RCC 7860 (cell line): ENCODE results near the gene NOTCH1.

Experiments
- DNase-seq: peaks from one replicate; pipeline ENCODE4 v3.0.0-alpha.2; 2015; ENCODE audit warnings: low spot score
- FAIRE-seq: peaks from 2 replicates; lab custom pipeline; 2012; peaks lifted over from hg19 to GRCh38; lab: Jason Lieb, UNC

The NOTCH1 gene

GRCh38 chr9:136507221-136507991 is 38.4 kb downstream of the NOTCH1 start:
- no peak for FAIRE-seq
- DNase-seq: no peak

- DNase-seq (no peak), FAIRE-seq (no peak)
Observed at GRCh38 chr9:136506425-136506824, 39.4 kb downstream of the NOTCH1 start.

GRCh38 chr9:136505406-136506403 is 40.1 kb downstream of the NOTCH1 start:
- FAIRE-seq (no peak), DNase-seq (no peak)

- FAIRE-seq (no peak), DNase-seq (no peak)
Observed at GRCh38 chr9:136504512-136505348, 41.1 kb downstream of the NOTCH1 start.

- DNase-seq (no peak), FAIRE-seq (no peak)
Observed at GRCh38 chr9:136502940-136503550, 42.8 kb downstream of the NOTCH1 start.

- no peak for FAIRE-seq
- DNase-seq: no peak
Observed at GRCh38 chr9:136502196-136502595, 43.7 kb downstream of the NOTCH1 start.

- DNase-seq: no peak
- FAIRE-seq: no peak
Observed at GRCh38 chr9:136501686-136502085, 44.2 kb downstream of the NOTCH1 start.

GRCh38 chr9:136499935-136500910 is 45.6 kb downstream of the NOTCH1 start:
- FAIRE-seq: no peak

GRCh38 chr9:136499071-136499934 is 46.5 kb downstream of the NOTCH1 start:
- DNase-seq (no peak), FAIRE-seq (no peak)

More at GRCh38 chr9:136499935-136500910, 45.6 kb downstream of the NOTCH1 start:
- no peak for DNase-seq

- DNase-seq (no peak), FAIRE-seq (no peak)
Observed at GRCh38 chr9:136497916-136498695, 47.7 kb downstream of the NOTCH1 start.

- FAIRE-seq (no peak), DNase-seq (no peak)
Observed at GRCh38 chr9:136496801-136497620, 48.8 kb downstream of the NOTCH1 start.

- DNase-seq: no peak
Observed at GRCh38 chr9:136496181-136496580, 49.7 kb downstream of the NOTCH1 start.

GRCh38 chr9:136495238-136495800 is 50.5 kb downstream of the NOTCH1 start:
- DNase-seq: no peak
- no peak for FAIRE-seq

More at GRCh38 chr9:136496181-136496580, 49.7 kb downstream of the NOTCH1 start:
- FAIRE-seq: no peak

- FAIRE-seq (no peak), DNase-seq (no peak)
Observed at GRCh38 chr9:136494531-136495215, 51.2 kb downstream of the NOTCH1 start.

- DNase-seq (no peak), FAIRE-seq (no peak)
Observed at GRCh38 chr9:136494012-136494411, 51.8 kb downstream of the NOTCH1 start.

GRCh38 chr9:136493567-136493971 is 52.3 kb downstream of the NOTCH1 start:
- FAIRE-seq: no peak
- no peak for DNase-seq
